ENCODE data around the gene HNRNPUL1.
A peak's percentile ranks its signal among the peaks of the same experiment; 100 is the strongest.

The HNRNPUL1 gene

DNA sequence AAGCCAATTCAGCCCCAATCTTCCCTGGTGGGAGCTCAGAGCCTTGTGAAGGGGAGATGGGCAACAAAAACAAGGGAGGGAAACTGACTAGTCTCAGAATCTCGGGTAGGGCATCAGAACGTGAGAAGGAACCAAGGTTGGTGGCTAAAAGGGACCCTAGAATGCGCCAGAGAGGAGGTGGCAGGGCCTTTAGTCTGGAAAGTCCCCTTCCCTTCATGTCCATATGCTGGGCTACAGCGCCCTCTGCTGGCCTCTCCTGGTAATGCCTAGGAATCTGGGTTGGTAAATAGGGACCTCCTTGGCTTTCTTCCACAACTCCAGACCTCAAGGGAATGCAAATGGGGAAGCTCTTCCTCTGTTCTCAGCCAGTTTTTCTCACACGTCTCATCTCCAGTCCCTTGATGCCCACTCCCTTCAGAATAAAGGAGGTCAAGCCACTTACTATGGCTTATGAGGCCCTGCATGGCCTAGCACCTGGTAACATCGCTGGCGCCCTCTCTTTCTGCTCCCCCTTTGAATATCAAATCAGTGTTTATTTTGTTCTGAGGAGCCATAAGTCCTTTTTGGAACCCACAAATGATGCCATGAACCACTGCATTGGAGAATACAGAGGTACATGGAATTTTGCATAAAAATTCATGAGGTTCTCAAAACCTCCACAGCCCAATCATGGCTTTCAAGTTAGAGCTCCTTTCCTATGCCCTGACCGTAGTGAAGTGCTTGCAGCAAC, 44.4 kb downstream of the HNRNPUL1 start:
- no peak for DNase-seq (ENCODE audit: low read depth)

DNA sequence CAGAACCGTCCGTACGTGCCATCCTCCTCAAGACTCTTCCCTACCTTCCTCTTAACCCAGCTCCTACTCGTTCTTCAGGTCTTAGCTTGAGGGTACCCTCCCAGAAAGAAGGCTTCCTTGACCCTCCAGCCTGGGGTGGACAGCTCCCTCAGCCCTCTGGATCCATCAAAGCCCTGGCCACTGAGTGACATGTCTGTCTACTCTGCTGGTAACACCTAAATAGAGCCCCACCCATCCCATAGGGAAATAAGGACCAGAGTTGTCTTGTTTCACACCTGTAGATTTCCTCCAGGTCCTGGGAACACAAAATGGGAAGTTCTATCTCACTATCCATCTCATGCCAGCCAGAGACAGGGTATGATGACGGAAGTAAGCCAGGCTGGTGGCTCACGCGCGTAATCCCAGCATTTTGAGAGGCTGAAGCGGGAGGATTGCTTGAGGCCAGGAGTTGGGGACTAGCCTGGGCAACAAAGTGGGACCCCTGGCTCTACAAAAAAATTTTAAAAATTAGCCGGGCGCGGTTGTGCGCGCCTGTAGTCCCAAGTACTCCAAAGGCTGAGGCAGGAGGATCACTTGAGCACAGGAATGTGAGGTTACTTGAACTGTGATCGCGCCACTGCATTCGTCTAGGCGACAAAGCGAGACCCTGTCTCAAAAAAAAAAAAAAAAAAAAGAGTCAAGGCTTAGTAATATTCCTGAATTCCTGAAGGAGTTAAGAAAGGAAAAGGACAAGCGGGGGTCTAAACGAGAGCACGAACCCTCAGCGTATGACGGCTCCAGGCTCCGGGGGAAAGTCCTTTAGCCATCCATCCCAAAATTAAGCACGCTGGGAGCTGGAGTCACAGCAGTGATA, 45.2 kb downstream of the HNRNPUL1 start:
- DNase-seq (ENCODE audit: low read depth), result no peak

DNA sequence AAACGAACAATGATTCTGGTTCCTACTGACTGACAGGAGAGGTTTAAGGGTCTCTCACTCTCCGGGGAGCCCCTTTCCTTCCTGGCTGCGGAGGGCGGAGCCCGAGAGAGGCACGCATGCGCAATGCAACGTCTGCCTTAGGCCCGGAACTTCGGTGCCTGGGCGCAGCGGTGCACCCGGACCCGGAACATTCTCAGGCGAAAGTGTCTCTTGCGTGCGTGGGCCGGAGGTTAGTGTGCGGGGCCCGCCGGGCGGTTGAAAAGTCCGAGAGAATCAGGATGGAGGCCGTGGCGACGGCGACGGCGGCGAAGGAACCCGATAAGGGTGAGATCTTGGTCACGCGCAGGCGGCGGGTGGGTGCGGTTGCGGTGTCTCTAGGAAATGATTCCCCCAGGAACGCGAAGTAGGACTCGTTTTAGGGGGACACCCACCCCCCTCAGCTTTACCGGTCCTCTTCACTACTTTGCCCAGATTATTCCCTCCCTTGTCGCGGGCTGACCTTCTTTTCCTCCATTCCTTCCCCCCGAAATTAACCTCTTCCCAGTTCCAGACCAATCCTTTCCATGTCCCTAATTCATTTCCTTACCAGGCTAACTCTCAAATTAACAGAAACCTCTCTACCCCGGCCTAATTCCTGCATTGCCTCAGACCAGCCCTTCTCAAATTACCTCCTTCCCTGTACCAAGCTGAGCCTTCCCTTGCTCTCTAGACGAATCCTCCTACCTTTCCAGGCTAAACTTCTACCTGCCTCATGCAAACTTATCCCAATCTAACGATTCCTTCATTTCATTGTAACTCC, 46.1 kb downstream of the HNRNPUL1 start, which contains the start of gene CCDC97:
Gene CCDC97, plus strand, starts transcription at position 140 of the 799 bp plus-strand sequence. Its CDS starts 139 bp downstream, at position 279.
- DNase-seq (ENCODE audit: low read depth), result no peak

- no peak for DNase-seq (ENCODE audit: low read depth)
These were observed 46.9 kb downstream of the HNRNPUL1 start for GRCh38 chr19:41311072-41311471.

DNA sequence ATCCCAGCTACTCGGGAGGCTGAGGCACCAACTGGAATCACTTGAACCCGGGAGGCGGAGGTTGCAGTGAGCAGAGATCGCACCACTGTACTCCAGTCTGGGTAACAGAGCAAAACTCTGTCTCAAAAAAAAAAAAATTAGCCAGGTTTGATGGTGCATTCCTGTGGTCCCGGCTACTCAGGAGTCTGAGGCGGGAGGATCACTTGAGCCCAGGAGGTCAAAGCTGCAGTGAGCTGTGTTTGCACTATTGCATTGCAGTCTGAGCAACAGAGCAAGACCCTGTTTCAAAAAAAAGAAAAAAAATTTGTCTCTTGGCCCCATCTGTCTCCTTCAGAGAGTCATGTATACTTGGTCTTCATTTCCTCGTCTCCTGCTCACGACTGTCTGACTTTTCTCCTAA, 47.4 kb downstream of the HNRNPUL1 start:
- DNase-seq (ENCODE audit: low read depth), result no peak

DNA sequence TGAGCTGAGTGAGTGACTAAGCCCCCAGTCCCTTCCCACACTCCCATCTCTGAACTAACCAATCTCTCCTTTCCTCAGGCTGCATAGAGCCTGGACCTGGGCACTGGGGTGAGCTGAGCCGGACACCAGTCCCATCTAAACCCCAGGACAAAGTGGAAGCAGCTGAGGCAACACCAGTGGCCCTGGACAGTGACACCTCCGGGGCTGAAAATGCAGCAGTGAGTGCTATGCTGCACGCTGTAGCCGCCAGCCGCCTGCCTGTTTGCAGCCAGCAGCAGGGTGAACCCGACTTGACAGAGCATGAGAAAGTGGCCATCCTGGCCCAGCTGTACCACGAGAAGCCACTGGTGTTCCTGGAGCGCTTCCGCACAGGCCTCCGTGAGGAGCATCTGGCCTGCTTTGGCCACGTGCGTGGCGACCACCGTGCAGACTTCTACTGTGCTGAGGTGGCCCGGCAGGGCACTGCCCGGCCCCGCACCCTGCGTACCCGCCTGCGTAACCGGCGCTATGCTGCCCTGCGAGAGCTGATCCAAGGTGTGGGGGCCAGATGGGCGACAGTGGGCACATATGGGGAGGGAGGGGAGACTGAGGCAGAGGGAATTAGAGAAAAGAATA, 52.2 kb downstream of the HNRNPUL1 start:
- no peak for DNase-seq (ENCODE audit: low read depth)

- no peak for DNase-seq (ENCODE audit: low read depth)
These were observed 54.7 kb downstream of the HNRNPUL1 start for GRCh38 chr19:41318696-41319499.

DNA sequence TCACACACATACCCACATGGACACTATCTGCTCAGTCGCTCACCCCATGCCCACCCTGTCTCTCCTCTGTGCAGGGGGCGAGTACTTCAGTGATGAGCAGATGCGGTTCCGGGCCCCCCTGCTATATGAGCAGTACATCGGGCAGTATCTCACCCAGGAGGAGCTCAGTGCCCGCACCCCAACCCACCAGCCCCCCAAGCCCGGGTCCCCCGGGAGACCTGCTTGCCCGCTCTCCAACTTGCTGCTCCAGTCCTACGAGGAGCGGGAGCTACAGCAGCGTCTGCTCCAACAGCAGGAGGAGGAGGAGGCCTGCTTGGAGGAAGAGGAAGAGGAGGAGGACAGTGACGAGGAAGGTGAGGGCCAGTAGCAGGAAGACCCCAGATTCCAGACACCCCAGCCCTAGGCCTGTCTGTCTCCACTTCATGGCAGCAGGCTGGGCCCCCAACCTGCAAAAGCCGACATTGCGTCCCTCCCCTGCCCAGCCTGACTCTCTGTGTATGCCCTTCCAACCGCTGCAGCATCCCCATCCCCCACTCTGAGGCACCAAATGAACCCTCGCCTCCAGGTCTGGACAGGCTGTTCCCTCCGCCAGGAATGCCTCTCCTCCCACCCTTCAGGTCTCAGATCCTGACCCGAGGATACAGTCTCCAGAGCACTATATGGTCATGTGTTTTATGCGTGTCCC, 55.5 kb downstream of the HNRNPUL1 start:
- no peak for DNase-seq (ENCODE audit: low read depth)

GRCh38 chr19:41320185-41320518, 56.0 kb downstream of the HNRNPUL1 start:
- no peak for DNase-seq (ENCODE audit: low read depth)

- no peak for DNase-seq (ENCODE audit: low read depth)
These were observed 56.4 kb downstream of the HNRNPUL1 start for GRCh38 chr19:41320568-41320967.

- DNase-seq (ENCODE audit: low read depth), result no peak
These were observed 57.0 kb downstream of the HNRNPUL1 start for GRCh38 chr19:41321204-41321599.

DNA sequence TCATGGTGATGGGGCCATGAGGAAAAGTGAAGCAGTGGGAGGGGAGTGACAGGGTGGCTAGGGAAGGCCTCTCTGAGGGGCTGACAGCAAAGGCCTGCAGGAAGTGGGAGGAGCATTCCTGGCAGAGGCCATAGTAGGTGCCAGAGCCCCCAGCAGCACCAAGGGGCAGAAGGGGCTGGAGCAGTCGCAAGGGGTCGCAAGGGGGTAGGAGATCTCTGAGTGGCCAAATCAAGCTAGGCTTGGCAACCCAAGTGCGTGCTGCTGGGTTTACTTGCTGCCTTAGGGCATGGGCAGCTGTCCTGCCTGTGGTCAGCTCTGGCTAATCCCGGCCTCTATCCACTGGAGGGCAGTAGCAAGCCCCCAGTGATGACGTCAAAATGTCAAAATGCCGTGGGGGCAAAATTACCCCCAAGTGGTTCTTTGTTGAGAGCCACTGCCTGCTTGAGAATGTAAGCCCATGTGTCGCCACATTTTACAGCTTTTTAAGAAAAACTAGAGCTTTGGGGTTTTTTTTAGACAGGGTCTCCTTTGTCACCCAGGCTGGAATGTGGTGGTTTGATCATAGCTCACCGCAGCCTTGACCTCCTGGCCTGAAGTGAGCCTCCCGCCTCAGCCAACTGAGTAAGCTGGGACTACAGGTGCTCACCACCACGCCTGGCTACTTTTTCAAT, 57.6 kb downstream of the HNRNPUL1 start:
- no peak for DNase-seq (ENCODE audit: low read depth)

DNA sequence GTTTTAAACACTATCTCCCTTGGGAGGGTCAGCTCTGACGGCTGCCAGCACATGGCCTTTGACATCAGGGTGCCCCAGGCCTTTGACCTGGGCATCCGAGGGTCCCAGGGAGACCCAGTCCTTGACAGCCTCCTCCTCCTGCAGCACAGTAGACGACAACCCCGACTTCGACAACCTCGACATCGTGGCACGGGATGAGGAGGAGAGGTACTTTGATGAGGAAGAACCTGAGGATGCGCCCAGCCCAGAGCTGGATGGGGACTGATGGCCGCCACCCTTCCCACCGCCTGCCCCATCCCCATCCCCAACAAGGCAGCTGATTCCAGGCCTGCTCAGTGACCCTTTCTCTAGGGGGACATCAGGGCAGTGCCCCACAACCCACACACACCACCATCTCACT, 58.3 kb downstream of the HNRNPUL1 start:
- DNase-seq (ENCODE audit: low read depth), result no peak

- no peak for DNase-seq (ENCODE audit: low read depth)
These were observed 58.9 kb downstream of the HNRNPUL1 start for GRCh38 chr19:41323023-41323422.

GRCh38 chr19:41323430-41324125, 59.4 kb downstream of the HNRNPUL1 start:
- DNase-seq (ENCODE audit: low read depth), result peak; percentile 85

DNA sequence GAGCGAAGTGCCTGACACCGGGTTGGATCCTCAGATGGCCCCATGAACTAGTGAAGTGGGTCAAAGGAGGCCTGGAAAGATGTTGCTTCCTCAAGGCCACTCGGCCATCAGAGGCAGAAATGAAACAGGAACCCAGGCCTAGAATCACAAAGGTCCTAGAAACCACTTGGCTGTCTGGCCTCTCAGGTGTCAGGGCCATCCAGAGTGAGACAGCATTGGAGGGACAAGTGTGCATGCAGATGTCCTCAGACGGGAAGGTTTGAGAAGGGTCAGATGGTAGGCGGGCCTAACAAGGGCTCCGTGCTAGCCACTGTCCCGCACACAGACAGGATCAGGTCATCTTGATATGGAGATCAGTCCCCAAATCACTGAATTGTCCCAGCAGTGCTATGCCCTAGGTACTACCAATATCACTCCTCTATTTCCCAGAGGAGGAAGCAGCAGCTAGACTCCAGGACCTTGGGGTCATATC, 60.1 kb downstream of the HNRNPUL1 start:
- DNase-seq (ENCODE audit: low read depth), result no peak

GRCh38 chr19:41324921-41325639, 60.9 kb downstream of the HNRNPUL1 start:
- no peak for DNase-seq (ENCODE audit: low read depth)

DNA sequence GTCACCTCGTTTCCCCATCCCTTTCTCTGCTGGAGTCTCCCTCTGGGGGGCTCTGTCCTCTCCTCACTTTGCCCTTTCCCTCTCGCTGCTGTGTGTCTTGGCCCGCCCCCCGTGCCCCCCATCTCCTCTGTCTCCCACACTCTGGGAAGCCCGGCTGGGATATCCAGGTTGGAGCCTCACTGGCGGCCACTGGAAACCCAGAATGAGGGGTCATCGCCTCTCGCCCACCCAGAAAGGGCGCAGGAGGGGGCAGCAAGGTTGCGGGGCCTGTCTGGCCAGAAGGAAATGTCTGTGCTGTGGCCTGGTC, 61.4 kb downstream of the HNRNPUL1 start:
- DNase-seq (ENCODE audit: low read depth), result no peak

All from GM04503 (cell line).